H1 (cell line): ENCODE results near the gene ACAP3. TPM values are rescaled to one million over a fixed set of nuclear protein-coding genes. Genes with fewer than 3 reads are reported as not detected.

Experiments
- CTCF ChIA-PET: fragments of 300-600 bp; sonication (Branson Sonifier 250); formaldehyde crosslinking; loops from one replicate; lab custom pipeline; 2021; ENCODE audit not compliant: partially characterized antibody; lab: Charles Lee
- POLR2A ChIA-PET: fragments of 300-600 bp; sonication (Branson Sonifier 250); formaldehyde crosslinking; loops from one replicate; lab custom pipeline; 2021; ENCODE audit warnings: inconsistent platforms; ENCODE audit not compliant: partially characterized antibody; lab: Charles Lee
- DNase-seq, 2 experiments: peaks; one replicate each; pipeline versions ENCODE4 v3.0.0 to v3.0.0-alpha.2; 2010 to 2022; ENCODE audit warnings: low spot score in 2 of 2, low read depth in 1 of 2, mixed read lengths in 1 of 2
- FAIRE-seq: peaks from 2 replicates; lab custom pipeline; 2011; peaks lifted over from hg19 to GRCh38; lab: Jason Lieb, UNC
- H2AFZ ChIP-seq: 2 replicates; pipeline ENCODE4 v1.8.1; 2012; ENCODE audit warnings: low read length, inconsistent platforms
- H2AK5ac ChIP-seq: 2 replicates; pipeline ENCODE4 v1.6.1; 2013; ENCODE audit warnings: low read depth, low read length
- H2BK120ac ChIP-seq: replicated peaks from 2 replicates; pipeline ENCODE3; 2013; ENCODE audit warnings: low read depth, low read length, inconsistent platforms
- H2BK12ac ChIP-seq: 2 replicates; pipeline ENCODE4 v1.6.1; 2013; ENCODE audit warnings: low read depth, low read length
- H2BK15ac ChIP-seq: 2 replicates; pipeline ENCODE4 v1.6.1; 2013; ENCODE audit warnings: low read length
- H2BK20ac ChIP-seq: 2 replicates; pipeline ENCODE4 v1.6.1; 2013; ENCODE audit warnings: low read length
- H2BK5ac ChIP-seq: 2 replicates; pipeline ENCODE4 v1.6.1; 2013; ENCODE audit warnings: low read depth, low read length
- H3K14ac ChIP-seq: 2 replicates; pipeline ENCODE4 v1.6.1; 2013; ENCODE audit warnings: inconsistent platforms; ENCODE audit not compliant: insufficient read length
- H3K18ac ChIP-seq: 2 replicates; pipeline ENCODE4 v1.6.1; 2013; ENCODE audit warnings: low read length; ENCODE audit errors: extremely low read depth
- H3K23ac ChIP-seq: 2 replicates; pipeline ENCODE4 v1.6.1; 2013; ENCODE audit warnings: inconsistent platforms; ENCODE audit not compliant: insufficient read length
- H3K23me2 ChIP-seq: 2 replicates; pipeline ENCODE4 v1.6.1; 2013; ENCODE audit warnings: low read depth, low read length
- H3K27ac ChIP-seq: 2 replicates; pipeline ENCODE4 v1.6.1; 2011; ENCODE audit warnings: low read depth, low read length, inconsistent platforms
- H3K27me3 ChIP-seq, 4 experiments: replicated peaks in 1 of 4; 1 replicate in 1 of 4; 2 replicates in 3 of 4; pipeline versions ENCODE4 v1.6.1 to v1.8.1; 2011 to 2013; ENCODE audit warnings: low read length in 3 of 4, mild to moderate bottlenecking in 3 of 4, inconsistent platforms in 2 of 4, mixed read lengths in 2 of 4, moderate library complexity in 1 of 4; ENCODE audit not compliant: control insufficient read depth in 3 of 4, insufficient read depth in 3 of 4; ENCODE audit errors: extremely low read depth in 1 of 4
- H3K36me3 ChIP-seq, 4 experiments: 2 replicates each; pipeline versions ENCODE4 v1.6.1 to v1.8.1; 2011 to 2013; ENCODE audit warnings: mild to moderate bottlenecking in 4 of 4, low read length in 3 of 4, moderate library complexity in 2 of 4, control low read depth in 1 of 4, inconsistent platforms in 1 of 4; ENCODE audit not compliant: insufficient read depth in 4 of 4, control insufficient read depth in 2 of 4
- H3K4ac ChIP-seq: replicated peaks from 2 replicates; pipeline ENCODE3; 2013; ENCODE audit warnings: low read length, low read depth, mixed read lengths, inconsistent platforms; ENCODE audit not compliant: insufficient read length
- H3K4me1 ChIP-seq, 4 experiments: replicated peaks in 1 of 4; 1 replicate in 1 of 4; 2 replicates in 3 of 4; pipeline versions ENCODE4 v1.6.1 to v1.8.1; 2011 to 2013; ENCODE audit warnings: low read length in 3 of 4, inconsistent platforms in 2 of 4, mixed read lengths in 1 of 4; ENCODE audit not compliant: insufficient read depth in 4 of 4, control insufficient read depth in 3 of 4
- H3K4me2 ChIP-seq, 2 experiments: 2 replicates each; pipeline versions ENCODE4 v1.6.1 to v1.8.1; 2011 to 2013; ENCODE audit warnings: low read depth in 2 of 2, low read length in 2 of 2, control low read depth in 1 of 2, inconsistent platforms in 1 of 2, mild to moderate bottlenecking in 1 of 2; ENCODE audit not compliant: insufficient read depth in 1 of 2
- H3K4me3 ChIP-seq, 4 experiments: fragments of 200-600, 300-600 bp in 1 of 4; sonication (generic), shearing (Covaris generic), sonication (Bioruptor Twin) in 1 of 4; 2 replicates each; pipeline versions ENCODE4 v1.5.1 to v1.8.1; 2011 to 2016; ENCODE audit warnings: low read length in 4 of 4, low read depth in 3 of 4, control low read depth in 2 of 4, inconsistent platforms in 2 of 4, mild to moderate bottlenecking in 2 of 4, mixed read lengths in 1 of 4, moderate library complexity in 1 of 4; ENCODE audit not compliant: insufficient read depth in 2 of 4; ENCODE audit errors: extremely low read depth in 1 of 4
- H3K56ac ChIP-seq: replicated peaks from 2 replicates; pipeline ENCODE3; 2013; ENCODE audit warnings: low read depth, mild to moderate bottlenecking, mixed read lengths, low read length, inconsistent platforms; ENCODE audit not compliant: insufficient read length
- H3K79me1 ChIP-seq: 2 replicates; pipeline ENCODE4 v1.6.1; 2013; ENCODE audit warnings: low read depth, low read length, control low read depth
- H3K79me2 ChIP-seq, 2 experiments: 2 replicates each; pipeline versions ENCODE4 v1.6.1 to v1.8.1; 2012 to 2013; ENCODE audit warnings: low read length in 2 of 2, mild to moderate bottlenecking in 2 of 2, inconsistent platforms in 1 of 2; ENCODE audit not compliant: insufficient read depth in 2 of 2, control insufficient read depth in 1 of 2
- H3K9ac ChIP-seq, 4 experiments: replicated peaks in 1 of 4; 1 replicate in 1 of 4; 2 replicates in 3 of 4; pipeline versions ENCODE4 v1.6.1 to v1.8.1; 2011 to 2013; ENCODE audit warnings: low read depth in 3 of 4, low read length in 3 of 4, control low read depth in 2 of 4, mild to moderate bottlenecking in 2 of 4, moderate library complexity in 2 of 4, inconsistent platforms in 1 of 4; ENCODE audit errors: extremely low read depth in 1 of 4
- H3K9me3 ChIP-seq, 2 experiments: 2 replicates each; pipeline versions ENCODE4 v1.6.1 to v1.8.1; 2012 to 2013; ENCODE audit warnings: mild to moderate bottlenecking in 2 of 2, moderate library complexity in 2 of 2, control low read depth in 1 of 2, inconsistent platforms in 1 of 2, low read depth in 1 of 2, low read length in 1 of 2, mixed read lengths in 1 of 2; ENCODE audit not compliant: insufficient read depth in 2 of 2
- H4K20me1 ChIP-seq, 2 experiments: replicated peaks in 1 of 2; 2 replicates each; pipeline versions ENCODE3 to v1.8.1; 2011 to 2013; ENCODE audit warnings: inconsistent platforms in 2 of 2, low read length in 2 of 2, mild to moderate bottlenecking in 1 of 2; ENCODE audit not compliant: insufficient read depth in 2 of 2, control insufficient read depth in 1 of 2
- H4K5ac ChIP-seq: 2 replicates; pipeline ENCODE4 v1.6.1; 2013; ENCODE audit warnings: low read length, low read depth, mixed read lengths, inconsistent platforms; ENCODE audit not compliant: insufficient read length
- H4K8ac ChIP-seq: 2 replicates; pipeline ENCODE4 v1.8.0; 2013; ENCODE audit warnings: mild to moderate bottlenecking, moderate library complexity, low read length, inconsistent platforms; ENCODE audit not compliant: insufficient read depth; ENCODE audit errors: extremely low read depth
- H4K91ac ChIP-seq: replicated peaks from 2 replicates; pipeline ENCODE3; 2013; ENCODE audit warnings: low read length, mixed read lengths, inconsistent platforms; ENCODE audit not compliant: insufficient read length
- POLR2A ChIP-seq, 2 experiments: IDR thresholded peaks; 1 replicate in 1 of 2; 2 replicates in 1 of 2; pipeline ENCODE4 v1.6.1; 2011; ENCODE audit warnings: low read depth in 2 of 2, low read length in 2 of 2, mild to moderate bottlenecking in 2 of 2; ENCODE audit errors: control extremely low read depth in 1 of 2
- WGBS, 2 experiments: shearing (Covaris generic) in 1 of 2; methylation state at CpG; one replicate each; pipeline versions ENCODE4 v1.1.6 to v1.1.7; 2013 to 2015; ENCODE audit warnings: low lambda C conversion rate in 2 of 2, mixed read lengths in 2 of 2, inconsistent platforms in 1 of 2, low coverage in 1 of 2, missing lambda C conversion rate in 1 of 2; ENCODE audit not compliant: insufficient replicate concordance in 2 of 2, insufficient coverage in 1 of 2, insufficient read length in 1 of 2; ENCODE audit errors: extremely low coverage in 1 of 2, missing lambda C conversion rate in 1 of 2; 5-methylcytosine and 5-hydroxymethylcytosine counted together
- polyA plus RNA-seq, 7 experiments: library from polyadenylated mRNA; depleted of rRNA in 3 of 7; stranded (reverse) in 5 of 7; unstranded in 2 of 7; fragments of >200 nt in 5 of 7; fragments of 200-250 nt in 2 of 7; gene quantifications; 1 replicate in 5 of 7; 2 replicates in 1 of 7; 4 replicates in 1 of 7; pipeline versions ENCODE4 v1.2.1 to v1.2.3, GENCODE V29; 2011 to 2013; ENCODE audit warnings: missing spikeins in 2 of 7, mixed read lengths in 2 of 7
- total RNA-seq: library from RNA; stranded (reverse); fragmentation: NEBNext Ultra II Directional; extraction: Animal tissue kit (Norgen Biotek cat#: 25700); gene quantifications from 2 replicates; pipeline ENCODE4 v1.2.1, GENCODE V29; 2021

ACAP3 gene
- total and polyA plus RNA-seq, 2 of the 8 experiments (the other 6 are each of a cell fraction or from before 2014, with no cell fraction given): 14.8 to 28.3 TPM

DNA sequence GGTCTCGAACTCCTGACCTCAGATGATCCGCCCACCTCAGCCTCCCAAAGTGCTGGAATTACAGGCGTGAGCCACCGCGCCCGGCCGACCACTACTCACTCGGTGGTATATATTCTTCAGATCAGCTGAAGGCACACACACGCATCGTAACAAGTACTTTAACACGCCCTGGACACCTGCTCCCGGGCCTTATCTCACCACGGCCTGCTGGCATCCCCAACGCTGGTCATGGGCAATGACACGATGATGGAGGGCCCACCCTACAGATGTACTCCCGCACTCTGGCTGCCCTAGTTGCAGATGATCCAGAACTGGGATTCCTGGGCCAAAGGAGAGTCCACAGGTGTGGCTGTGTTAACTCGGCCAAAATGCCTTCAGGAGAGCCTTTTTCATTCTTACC is 45.7 kb downstream of the ACAP3 start:
- no peak overlapping the region for H2BK5ac ChIP-seq
- H2BK15ac ChIP-seq: no peak overlapping the region
- CTCF ChIA-PET: interaction anchor here (1.4 to 2.7 kb wide), 4 partner anchors 22 to 199 kb away, joined by 3 to 8 read pairs (median 4); no protein-coding TSS in a partner anchor
- H3K14ac ChIP-seq: no peak overlapping the region
- DNase-seq (no peak), FAIRE-seq (no peak)
- H4K8ac ChIP-seq: no peak overlapping the region
- no peak overlapping the region for H2BK12ac ChIP-seq
- H2BK120ac ChIP-seq: no peak overlapping the region
- no peaks in the 10 kb centered on the region for H3K23me2 ChIP-seq
- H2BK20ac ChIP-seq: no peak overlapping the region
- peaks cover 0 to 10% of the 10 kb centered on the region in 2 experiments; a peak in 2 of 4 replicates for H3K79me2 ChIP-seq
- peaks cover 15 to 33% (median 22%) of the 10 kb centered on the region in 4 experiments for H3K36me3 ChIP-seq
- no peaks in the 10 kb centered on the region for H3K9me3 ChIP-seq
- no peak overlapping the region for H2AK5ac ChIP-seq
- H4K5ac ChIP-seq: no peak overlapping the region
- no peak overlapping the region for H3K4ac ChIP-seq
- peaks cover 16% of the 10 kb centered on the region for H3K79me1 ChIP-seq
- no peak overlapping the region for H2AFZ ChIP-seq
- no peak overlapping the region for H3K4me3 ChIP-seq
- no peak overlapping the region for H3K27ac ChIP-seq
- WGBS, 2 experiments: 89% methylated on average over 14 of the region's 17 CpGs; no CpG with 5 or more reads in 1 of the 2 experiments
- no peak overlapping the region for H3K23ac ChIP-seq
- H3K4me2 ChIP-seq: no peak overlapping the region
- H3K18ac ChIP-seq: no peak overlapping the region
- no peaks in the 10 kb centered on the region for H3K27me3 ChIP-seq
- no peak overlapping the region for H3K56ac ChIP-seq
- TF ChIP-seq POLR2A (IDR thresholded peaks at IDR 0.05; ENCODE audit: control extremely low read depth in 1 of 2, low read depth in 2 of 2, low read length in 2 of 2): no peak
- peaks cover 0 to 12% (median 7%) of the 10 kb centered on the region in 4 experiments; a peak in 6 of 7 replicates for H3K4me1 ChIP-seq
- POLR2A ChIA-PET: interaction anchor here (1.6 to 3.9 kb wide), 2 partner anchors 9 to 11 kb away, joined by 4 to 16 read pairs; partner anchors contain the start of gene UBE2J2
- H4K91ac ChIP-seq: no peak overlapping the region
- H4K20me1 ChIP-seq: peaks cover 13 to 32% of the 10 kb centered on the region in 2 experiments
- no peak overlapping the region for H3K9ac ChIP-seq
